Fibroblast of lung (primary cell): Measurements from ENCODE around the gene PPM1H.

Experiments used
- CTCF ChIP-seq, 2 donors: IDR thresholded peaks in 1 of 2; conservative IDR thresholded peaks in 1 of 2; 1 replicate in 1 of 2; 2 replicates in 1 of 2; pipeline ENCODE4 v1.5.1; 2011 to 2012; ENCODE audit warnings: low read length in 2 of 2, control low read depth in 1 of 2, inconsistent platforms in 1 of 2, low read depth in 1 of 2, mild to moderate bottlenecking in 1 of 2
- EZH2 ChIP-seq: IDR thresholded peaks from 2 replicates; pipeline ENCODE4 v1.5.1; 2012; ENCODE audit warnings: low read length, control low read depth, mild to moderate bottlenecking; ENCODE audit errors: missing control alignments

- no peak for TF ChIP-seq CTCF (conservative IDR thresholded peaks at IDR 0.05 in 1 of 2, IDR thresholded peaks at IDR 0.05 in 1 of 2; ENCODE audit: low read depth in 1 of 2, low read length in 2 of 2)
- no peak for TF ChIP-seq EZH2
Observed at GRCh38 chr12:62603811-62604098, 331.2 kb downstream of the PPM1H start.
